HEK293T (cell line): ENCODE data around the gene ZMAT5.

ENCODE experiments used
- ELF4 ChIP-seq: fragments of 450-650 bp; IDR thresholded peaks from 2 replicates; pipeline ENCODE4 v1.6.1; 2017; ENCODE audit warnings: antibody characterized with exemption
- FOXK2 ChIP-seq: fragments of 450-650 bp; IDR thresholded peaks from 2 replicates; pipeline ENCODE4 v1.6.1; 2016; ENCODE audit warnings: mild to moderate bottlenecking
- FOXM1 ChIP-seq: fragments of 450-650 bp; IDR thresholded peaks from 2 replicates; pipeline ENCODE4 v1.6.1; 2017; ENCODE audit warnings: mild to moderate bottlenecking, borderline replicate concordance
- SP1 ChIP-seq: fragments of 450-650 bp; IDR thresholded peaks from 2 replicates; pipeline ENCODE4 v1.6.1; 2017
- ZNF384 ChIP-seq: fragments of 450-650 bp; IDR thresholded peaks from 2 replicates; pipeline ENCODE4 v1.6.1; 2016

DNA sequence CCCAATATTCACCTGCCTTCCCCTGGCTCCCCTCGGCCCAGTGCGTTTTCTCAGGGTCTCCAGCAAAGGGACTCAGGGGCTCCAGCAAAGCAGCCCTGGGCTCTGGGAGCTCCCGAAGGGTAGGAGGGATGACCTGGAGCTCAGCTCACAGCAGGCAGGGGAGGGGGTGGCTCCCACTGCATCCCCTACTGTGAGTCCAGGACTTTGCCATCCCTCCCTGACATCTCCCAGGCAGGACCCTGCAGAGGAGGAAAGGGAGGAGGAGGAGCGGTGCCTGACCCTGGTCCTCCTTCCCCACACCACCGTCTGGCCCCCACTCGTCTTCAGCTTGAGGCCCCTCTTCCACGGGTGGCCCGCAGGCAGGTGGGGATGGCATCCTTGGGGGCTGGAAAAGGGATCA is 42.0 kb downstream of the ZMAT5 start:
- TF ChIP-seq SP1 (no peak), FOXM1 (no peak), ELF4 (no peak), FOXK2 (no peak), ZNF384 (no peak)
